HG03571 (cell line): ENCODE measurements around the gene NUDT6.
"Not testable (repeated sequence)": the region's sequence is repeated elsewhere in the genome, so short reads cannot be mapped to it uniquely, and the experiment has no call there.

Source experiments
- ATAC-seq: cut with Tn5 transposase; IDR thresholded peaks from one replicate; pipeline ENCODE4 v1.9.1; 2021; ENCODE audit not compliant: unreplicated experiment

NUDT6 gene

DNA sequence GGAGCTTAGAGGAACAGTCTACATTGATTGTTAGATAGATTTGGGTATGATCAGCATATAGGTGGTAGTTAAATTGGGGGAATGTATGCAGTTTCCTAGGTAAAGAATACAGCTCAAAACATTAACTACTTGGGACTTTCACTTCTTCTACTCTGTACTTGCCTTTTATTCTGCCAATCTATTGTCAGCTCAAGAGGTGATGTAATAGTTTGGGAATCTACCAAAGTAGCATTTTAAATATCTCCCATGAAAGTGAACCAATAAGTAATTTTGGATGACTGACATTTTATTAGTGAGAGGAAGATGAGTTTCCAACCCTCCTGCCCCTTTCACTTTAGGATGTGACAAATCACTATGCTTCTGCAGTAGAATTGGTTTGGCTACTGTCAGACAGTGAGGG is 43.4 kb downstream of the NUDT6 start:
- ATAC-seq: no peak

- ATAC-seq: no peak
Observed at GRCh38 chr4:122876456-122876855, 45.9 kb downstream of the NUDT6 start.

- ATAC-seq: no peak
Observed at GRCh38 chr4:122875949-122876348, 46.4 kb downstream of the NUDT6 start.

DNA sequence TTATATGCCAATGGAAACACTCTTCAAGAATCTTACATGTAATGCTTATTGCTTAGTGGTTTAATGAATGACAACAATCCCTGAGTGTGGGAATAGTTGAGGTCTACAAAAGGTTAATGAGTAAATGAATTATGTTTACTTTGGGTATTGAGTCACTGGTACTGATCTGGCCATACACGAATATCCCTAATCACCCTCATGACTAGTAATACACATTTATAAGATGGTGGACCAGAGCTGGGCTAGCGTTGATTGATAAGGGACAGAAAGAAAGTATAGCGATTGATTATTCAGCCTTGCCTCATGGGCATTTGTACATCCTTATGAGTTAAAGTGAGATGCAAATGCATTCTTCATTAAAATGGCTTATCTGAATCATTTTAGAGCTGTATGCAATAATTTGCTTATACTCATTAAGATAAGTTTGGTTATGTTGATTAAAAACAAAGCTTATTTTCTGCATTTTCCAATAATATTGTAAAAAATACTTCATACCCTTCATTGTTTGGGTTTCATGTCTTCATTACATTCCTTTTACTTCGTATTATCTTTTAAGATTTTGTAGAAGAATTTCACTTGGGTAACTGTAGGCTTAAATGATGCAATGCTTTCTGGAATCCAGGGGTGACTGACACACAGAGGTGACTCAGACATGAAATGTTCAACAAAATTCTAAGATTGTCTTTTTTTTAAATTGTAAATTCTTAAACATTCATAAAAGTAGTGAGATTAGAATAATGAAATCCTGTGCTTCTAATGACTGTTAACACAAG is 48.4 kb downstream of the NUDT6 start:
- ATAC-seq: no peak

GRCh38 chr4:122873146-122873545 is 49.3 kb downstream of the NUDT6 start:
- no peak for ATAC-seq

DNA sequence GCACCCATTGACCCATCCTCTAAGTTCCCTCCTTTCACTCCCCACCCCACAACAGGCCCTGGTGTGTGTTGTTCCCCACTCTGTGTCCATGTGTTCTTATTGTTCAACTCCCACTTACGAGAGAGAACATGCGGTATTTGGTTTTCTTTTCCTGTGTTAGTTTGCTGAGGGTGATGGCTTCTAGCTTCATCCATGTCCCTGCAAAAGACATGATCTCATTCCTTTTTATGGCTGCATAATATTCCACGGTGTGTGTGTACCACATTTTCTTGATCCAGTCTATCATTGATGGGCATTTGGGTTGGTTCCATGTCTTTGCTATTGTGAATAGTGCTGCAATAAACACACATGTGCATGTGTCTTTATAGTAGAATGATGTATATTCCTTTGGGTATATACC is 54.2 kb downstream of the NUDT6 start:
- ATAC-seq: not testable (repeated sequence)

GRCh38 chr4:122865425-122865824 is 57.0 kb downstream of the NUDT6 start:
- no peak for ATAC-seq

GRCh38 chr4:122863639-122864038 is 58.8 kb downstream of the NUDT6 start:
- ATAC-seq: no peak

GRCh38 chr4:122861172-122861943 is 61.0 kb downstream of the NUDT6 start:
- ATAC-seq: no peak

GRCh38 chr4:122858705-122859104 is 63.7 kb downstream of the NUDT6 start:
- ATAC-seq: no peak

DNA sequence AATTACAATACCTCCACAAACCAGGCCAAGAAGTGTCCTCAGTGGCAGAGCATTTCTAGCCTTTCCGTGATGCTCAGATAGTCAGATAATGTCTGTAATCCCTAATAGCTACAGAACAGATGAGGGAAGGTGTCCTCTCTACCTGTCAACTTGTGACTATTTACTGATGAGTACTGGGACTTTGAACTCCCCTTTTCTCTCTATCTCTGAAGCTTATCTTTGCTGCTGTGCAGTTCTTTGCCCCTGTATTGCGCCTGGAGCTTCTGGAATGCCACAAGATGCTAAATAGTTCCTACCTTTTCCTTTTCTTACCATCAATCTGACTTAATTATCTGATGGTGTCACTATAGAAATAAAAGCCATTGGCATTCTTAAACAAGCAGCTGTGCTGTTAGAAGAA is 65.2 kb downstream of the NUDT6 start:
- no peak for ATAC-seq

DNA sequence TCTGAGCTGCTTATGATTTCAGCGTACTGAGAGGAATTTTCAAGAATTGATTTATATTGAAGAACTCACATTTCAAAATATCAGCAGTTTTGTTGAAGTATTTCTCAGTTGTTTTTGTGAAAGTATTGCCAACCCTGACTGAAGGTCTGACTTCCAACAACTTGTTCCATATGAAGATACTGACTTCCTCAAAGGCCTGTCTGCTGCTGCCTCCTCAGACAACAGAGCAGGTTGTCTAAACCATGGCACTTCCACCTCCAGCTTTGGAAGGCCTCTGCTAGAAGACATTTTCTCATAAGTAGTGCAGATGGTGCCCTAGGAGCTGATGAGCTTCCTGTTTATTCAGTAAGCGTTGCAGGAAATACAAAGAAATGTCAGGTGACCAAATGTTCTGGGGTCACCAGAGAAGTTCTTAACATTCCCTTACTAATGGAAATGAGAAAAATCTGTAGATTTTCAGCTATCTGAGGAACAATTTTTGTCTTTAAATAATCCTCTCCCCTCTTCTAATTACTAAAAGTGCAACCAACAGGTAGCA is 67.0 kb downstream of the NUDT6 start:
- no peak for ATAC-seq

GRCh38 chr4:122854447-122855352 is 67.7 kb downstream of the NUDT6 start:
- ATAC-seq: no peak

DNA sequence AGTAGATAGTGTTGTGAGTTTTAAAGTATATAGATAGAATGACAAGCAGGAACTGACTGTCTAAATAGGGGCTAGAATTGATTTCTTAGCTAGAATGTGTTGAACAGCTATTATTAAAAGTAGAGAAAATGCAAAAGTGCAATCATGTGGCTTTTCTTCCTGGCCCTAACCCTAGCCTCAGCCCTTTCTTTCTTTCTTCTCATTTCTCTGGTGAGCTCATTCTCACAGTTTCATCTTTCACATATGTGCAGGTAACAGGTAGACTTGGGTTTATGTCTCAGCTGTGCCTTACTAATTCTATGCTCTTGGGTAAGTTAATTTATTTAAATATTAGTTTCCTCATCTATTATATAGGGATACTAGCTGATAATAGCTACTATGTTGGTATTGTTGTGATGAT is 70.8 kb downstream of the NUDT6 start:
- ATAC-seq: no peak

GRCh38 chr4:122849789-122850188 is 72.6 kb downstream of the NUDT6 start:
- not testable (repeated sequence) for ATAC-seq

- no peak for ATAC-seq
Observed at GRCh38 chr4:122847931-122848330, 74.5 kb downstream of the NUDT6 start.

DNA sequence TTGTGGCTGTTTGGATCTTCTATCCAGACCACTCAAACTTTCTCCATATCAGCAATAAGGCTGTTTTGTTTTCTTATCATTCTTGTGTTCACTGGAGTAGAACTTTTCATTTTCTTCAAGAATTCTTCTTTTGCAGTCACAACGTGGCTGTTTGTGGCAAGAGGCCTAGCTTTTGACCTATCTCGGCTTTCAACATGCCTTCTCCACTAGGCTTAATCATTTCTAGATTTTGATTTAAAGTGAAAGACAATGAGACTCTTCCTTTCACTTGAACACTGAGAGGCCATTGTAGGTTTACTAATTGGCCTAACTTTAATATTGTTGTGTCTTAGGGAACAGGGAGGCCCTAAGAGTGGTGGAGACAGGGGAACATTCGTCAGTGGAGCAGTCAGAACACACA is 76.6 kb downstream of the NUDT6 start:
- ATAC-seq: peak; percentile 66

DNA sequence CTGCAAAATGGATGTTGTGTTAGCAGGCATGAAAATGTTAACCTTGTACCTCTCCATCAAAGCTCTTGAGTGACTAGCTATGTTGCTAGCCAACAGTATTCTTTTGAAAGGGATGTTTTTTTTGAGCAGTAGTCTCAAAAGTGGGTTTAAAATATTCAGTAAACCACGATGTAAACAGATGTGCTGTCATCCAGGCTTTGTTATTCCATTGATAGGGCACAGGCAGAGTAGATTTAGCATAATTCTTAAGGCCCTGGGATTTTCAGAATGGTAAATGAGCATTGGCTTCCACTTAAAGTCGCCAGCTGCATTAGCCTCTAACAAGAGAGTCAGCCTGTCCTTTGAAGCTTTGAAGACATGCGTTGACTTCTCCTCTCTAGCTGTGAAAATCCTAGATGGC is 77.3 kb downstream of the NUDT6 start:
- no peak for ATAC-seq

DNA sequence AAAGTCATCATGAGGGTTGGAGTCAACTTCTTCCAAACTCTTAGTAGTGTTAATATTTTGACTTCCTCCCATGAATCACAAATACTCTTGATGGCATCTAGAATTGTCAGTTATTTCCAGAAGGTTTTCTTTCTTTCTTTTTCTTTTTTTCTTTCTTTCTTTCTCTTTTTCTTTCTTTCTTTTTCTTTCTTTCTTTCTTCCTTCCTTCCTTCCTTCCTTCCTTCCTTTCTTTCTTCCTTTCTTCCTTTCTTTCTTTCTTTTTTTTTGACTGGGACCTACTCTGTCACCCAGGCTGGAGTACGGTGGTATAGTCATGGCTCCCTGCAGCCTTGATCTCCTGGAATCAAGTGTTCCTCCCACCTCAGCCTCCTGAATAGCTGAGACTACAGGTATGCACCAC is 78.0 kb downstream of the NUDT6 start:
- not testable (repeated sequence) for ATAC-seq

- ATAC-seq: no peak
Observed at GRCh38 chr4:122842984-122843531, 79.3 kb downstream of the NUDT6 start.
